ENCODE results near the gene SYNPO2L. TPM values are rescaled to one million over a fixed set of nuclear protein-coding genes. Genes with fewer than 3 reads are reported as not detected.
A peak's percentile ranks its signal among the peaks of the same experiment; 100 is the strongest.

SYNPO2L gene
- total and polyA plus RNA-seq, 9 of the 15 experiments (the other 6 are each of a cell fraction or from before 2014, with no cell fraction given), result 0.03 to 0.07 TPM; not detected in 7

GRCh38 chr10:73625884-73626752 is 29.7 kb downstream of the SYNPO2L start (continued):
- TF ChIP-seq HNRNPL (IDR thresholded peaks at IDR 0.05; ENCODE audit: low read depth, low read length) (no peak), PBX2 (CRISPR knock-in tag; IDR thresholded peaks at IDR 0.05; ENCODE audit: low read depth) (no peak), PBX2 (tag; conservative IDR thresholded peaks at IDR 0.05; ENCODE audit: low read depth) (no peak), E2F5 (CRISPR knock-in tag; IDR thresholded peaks at IDR 0.05) (0 out of 2 replicates have a peak, but pooled peaks have one; percentile 52), ZNF79 (CRISPR knock-in tag; IDR thresholded peaks at IDR 0.05; ENCODE audit: low read depth) (no peak), SP2 (IDR thresholded peaks at IDR 0.05; ENCODE audit: extremely low read depth, low read depth, low read length, poor library complexity, severe bottlenecking) (no peak), CBX1 (IDR thresholded peaks at IDR 0.05; ENCODE audit: low read depth) (0 out of 2 replicates have a peak, but pooled peaks have one; percentile 53), CUX1 (CRISPR knock-in tag; IDR thresholded peaks at IDR 0.05) (no peak), MAX (CRISPR knock-in tag; IDR thresholded peaks at IDR 0.05) (peak; percentile 16; the same call in 1 of the 2 replicates), ZNF124 (CRISPR knock-in tag; IDR thresholded peaks at IDR 0.05) (no peak), SUPT5H (IDR thresholded peaks at IDR 0.05) (peak; percentile 97), ZBTB5 (IDR thresholded peaks at IDR 0.05) (no peak), SRF (CRISPR knock-in tag; IDR thresholded peaks at IDR 0.05) (peak in 1 of 2 experiments; percentile 48; a peak in 1 of 4 replicates), RBM39 (optimal IDR thresholded peaks at IDR 0.05; ENCODE audit: low read depth, low read length) (no peak)
